HG03045 (cell line): ENCODE data around the gene BCL2L15.
A peak's percentile ranks its signal among the peaks of the same experiment; 100 is the strongest.
"Not testable (repeated sequence)": the region's sequence is repeated elsewhere in the genome, so short reads cannot be mapped to it uniquely, and the experiment has no call there.

Source experiments
- ATAC-seq: cut with Tn5 transposase; IDR thresholded peaks from one replicate; pipeline ENCODE4 v1.9.1; 2021; ENCODE audit warnings: mild to moderate bottlenecking, moderate library complexity; ENCODE audit not compliant: unreplicated experiment

Gene BCL2L15

GRCh38 chr1:113872219-113872935 lies 15.0 kb downstream of the BCL2L15 start:
- peak; percentile 16 for ATAC-seq

GRCh38 chr1:113871597-113872113 lies 15.7 kb downstream of the BCL2L15 start, which contains the start of gene PTPN22:
Gene PTPN22 (minus strand): TSS chr1:113871712.
- peak; percentile 94 for ATAC-seq

GRCh38 chr1:113870778-113871177 lies 16.6 kb downstream of the BCL2L15 start:
- ATAC-seq: no peak

GRCh38 chr1:113868387-113869083 lies 18.8 kb downstream of the BCL2L15 start:
- ATAC-seq: no peak

- ATAC-seq: no peak
Observed at GRCh38 chr1:113861641-113862040, 25.7 kb downstream of the BCL2L15 start.

GRCh38 chr1:113860891-113861290 lies 26.5 kb downstream of the BCL2L15 start:
- no peak for ATAC-seq

GRCh38 chr1:113859478-113860175 lies 27.8 kb downstream of the BCL2L15 start:
- ATAC-seq: peak; percentile 83

GRCh38 chr1:113858982-113859381 lies 28.4 kb downstream of the BCL2L15 start:
- ATAC-seq: no peak

GRCh38 chr1:113858418-113858817 lies 29.0 kb downstream of the BCL2L15 start:
- no peak for ATAC-seq

- ATAC-seq: no peak
Observed at GRCh38 chr1:113857776-113858175, 29.6 kb downstream of the BCL2L15 start.

GRCh38 chr1:113856401-113856790 lies 31.0 kb downstream of the BCL2L15 start:
- ATAC-seq: no peak

GRCh38 chr1:113855630-113856400 lies 31.6 kb downstream of the BCL2L15 start:
- ATAC-seq: no peak

- ATAC-seq: no peak
Observed at GRCh38 chr1:113854234-113854633, 33.1 kb downstream of the BCL2L15 start.

- not testable (repeated sequence) for ATAC-seq
Observed at GRCh38 chr1:113852694-113853093, 34.7 kb downstream of the BCL2L15 start.

GRCh38 chr1:113850127-113850796 lies 37.1 kb downstream of the BCL2L15 start:
- ATAC-seq: no peak

- no peak for ATAC-seq
Observed at GRCh38 chr1:113849072-113849471, 38.3 kb downstream of the BCL2L15 start.

- no peak for ATAC-seq
Observed at GRCh38 chr1:113846391-113847035, 40.9 kb downstream of the BCL2L15 start.

- no peak for ATAC-seq
Observed at GRCh38 chr1:113836534-113836933, 50.8 kb downstream of the BCL2L15 start.

- ATAC-seq: no peak
Observed at GRCh38 chr1:113835686-113836290, 51.6 kb downstream of the BCL2L15 start.
